ENCODE data around the gene PLD6.

PLD6 gene

GRCh38 chr17:17156107-17156506, 50.0 kb downstream of the PLD6 start:
- no peak for DNase-seq

- DNase-seq: no peak
Observed at GRCh38 chr17:17155568-17155967, 50.6 kb downstream of the PLD6 start.

GRCh38 chr17:17154981-17155380, 51.2 kb downstream of the PLD6 start:
- DNase-seq: no peak

- no peak for DNase-seq
Observed at GRCh38 chr17:17154556-17154955, 51.6 kb downstream of the PLD6 start.

- no peak for DNase-seq
Observed at GRCh38 chr17:17153709-17154108, 52.4 kb downstream of the PLD6 start.

- no peak for DNase-seq
Observed at GRCh38 chr17:17153071-17153470, 53.1 kb downstream of the PLD6 start.

- peak in 12 of 56 donors; percentile 15 to 52 (median 26) for DNase-seq
Observed at GRCh38 chr17:17152385-17152784, 53.7 kb downstream of the PLD6 start.

GRCh38 chr17:17151962-17152361, 54.2 kb downstream of the PLD6 start:
- peak in 52 of 56 donors; percentile 10 to 91 (median 70) for DNase-seq

GRCh38 chr17:17151541-17151940, 54.6 kb downstream of the PLD6 start:
- no peak for DNase-seq

- no peak for DNase-seq
Observed at GRCh38 chr17:17151055-17151454, 55.1 kb downstream of the PLD6 start.
